GM18861 (cell line): Measurements from ENCODE around the gene ADGRF5.

ENCODE experiments used
- ATAC-seq: cut with Tn5 transposase; IDR thresholded peaks from one replicate; pipeline ENCODE4 v1.9.1; 2021; ENCODE audit not compliant: unreplicated experiment

Gene ADGRF5, protein sequence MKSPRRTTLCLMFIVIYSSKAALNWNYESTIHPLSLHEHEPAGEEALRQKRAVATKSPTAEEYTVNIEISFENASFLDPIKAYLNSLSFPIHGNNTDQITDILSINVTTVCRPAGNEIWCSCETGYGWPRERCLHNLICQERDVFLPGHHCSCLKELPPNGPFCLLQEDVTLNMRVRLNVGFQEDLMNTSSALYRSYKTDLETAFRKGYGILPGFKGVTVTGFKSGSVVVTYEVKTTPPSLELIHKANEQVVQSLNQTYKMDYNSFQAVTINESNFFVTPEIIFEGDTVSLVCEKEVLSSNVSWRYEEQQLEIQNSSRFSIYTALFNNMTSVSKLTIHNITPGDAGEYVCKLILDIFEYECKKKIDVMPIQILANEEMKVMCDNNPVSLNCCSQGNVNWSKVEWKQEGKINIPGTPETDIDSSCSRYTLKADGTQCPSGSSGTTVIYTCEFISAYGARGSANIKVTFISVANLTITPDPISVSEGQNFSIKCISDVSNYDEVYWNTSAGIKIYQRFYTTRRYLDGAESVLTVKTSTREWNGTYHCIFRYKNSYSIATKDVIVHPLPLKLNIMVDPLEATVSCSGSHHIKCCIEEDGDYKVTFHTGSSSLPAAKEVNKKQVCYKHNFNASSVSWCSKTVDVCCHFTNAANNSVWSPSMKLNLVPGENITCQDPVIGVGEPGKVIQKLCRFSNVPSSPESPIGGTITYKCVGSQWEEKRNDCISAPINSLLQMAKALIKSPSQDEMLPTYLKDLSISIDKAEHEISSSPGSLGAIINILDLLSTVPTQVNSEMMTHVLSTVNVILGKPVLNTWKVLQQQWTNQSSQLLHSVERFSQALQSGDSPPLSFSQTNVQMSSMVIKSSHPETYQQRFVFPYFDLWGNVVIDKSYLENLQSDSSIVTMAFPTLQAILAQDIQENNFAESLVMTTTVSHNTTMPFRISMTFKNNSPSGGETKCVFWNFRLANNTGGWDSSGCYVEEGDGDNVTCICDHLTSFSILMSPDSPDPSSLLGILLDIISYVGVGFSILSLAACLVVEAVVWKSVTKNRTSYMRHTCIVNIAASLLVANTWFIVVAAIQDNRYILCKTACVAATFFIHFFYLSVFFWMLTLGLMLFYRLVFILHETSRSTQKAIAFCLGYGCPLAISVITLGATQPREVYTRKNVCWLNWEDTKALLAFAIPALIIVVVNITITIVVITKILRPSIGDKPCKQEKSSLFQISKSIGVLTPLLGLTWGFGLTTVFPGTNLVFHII (N-terminal part only)

DNA sequence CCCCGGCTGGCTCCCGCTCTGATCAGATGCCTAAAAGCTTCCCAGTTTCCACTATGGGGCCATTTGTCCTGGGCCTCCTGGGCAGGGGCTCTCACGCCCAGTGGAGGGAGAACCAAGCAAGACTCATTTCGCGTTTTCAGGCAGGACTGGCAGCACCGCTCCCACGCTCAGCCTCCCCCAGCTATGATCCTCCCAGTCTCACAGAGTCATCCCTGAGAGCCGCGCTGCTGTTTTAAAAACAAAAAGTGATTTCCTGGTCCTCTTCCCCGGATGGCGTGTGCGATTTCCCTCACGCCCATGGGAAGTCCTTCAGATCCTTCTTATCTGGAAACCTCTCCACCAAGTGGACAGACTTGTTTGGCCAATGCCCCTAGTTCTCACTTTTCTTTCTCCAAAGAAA, at the start of gene ADGRF5:
ADGRF5 (minus strand) TSS at position 208 of the 400 bp plus-strand sequence. CDS start 15,176 bp downstream, outside the sequence.
- no peak for ATAC-seq

GRCh38 chr6:46969206-46969605, 47.5 kb upstream of the ADGRF5 start:
- no peak for ATAC-seq

DNA sequence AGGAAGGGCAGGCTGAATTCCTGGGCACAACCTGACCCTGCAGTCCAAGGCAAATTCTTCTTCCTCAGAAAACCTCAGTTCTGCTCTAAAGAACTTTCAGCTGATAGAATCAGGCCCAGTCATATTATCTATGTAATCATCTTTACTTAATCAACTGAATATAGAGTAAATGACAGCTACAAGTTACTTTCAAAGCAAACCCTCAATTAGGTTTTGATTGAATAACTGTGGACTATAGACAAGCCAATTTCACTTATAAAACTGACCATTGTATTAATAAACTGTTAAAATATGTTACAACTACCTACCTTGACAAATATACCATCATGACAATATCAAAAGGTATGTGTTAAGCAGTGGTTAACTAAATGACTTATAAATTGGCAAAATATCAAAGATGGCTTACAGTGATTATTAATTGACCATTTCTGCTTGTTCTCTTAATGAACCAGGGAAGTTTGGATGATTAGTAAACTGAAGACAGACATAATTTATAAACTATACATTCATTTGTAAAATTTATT, 46.1 kb upstream of the ADGRF5 start:
- ATAC-seq, result no peak

- no peak for ATAC-seq
These were observed 43.2 kb upstream of the ADGRF5 start for GRCh38 chr6:46964716-46965519.

DNA sequence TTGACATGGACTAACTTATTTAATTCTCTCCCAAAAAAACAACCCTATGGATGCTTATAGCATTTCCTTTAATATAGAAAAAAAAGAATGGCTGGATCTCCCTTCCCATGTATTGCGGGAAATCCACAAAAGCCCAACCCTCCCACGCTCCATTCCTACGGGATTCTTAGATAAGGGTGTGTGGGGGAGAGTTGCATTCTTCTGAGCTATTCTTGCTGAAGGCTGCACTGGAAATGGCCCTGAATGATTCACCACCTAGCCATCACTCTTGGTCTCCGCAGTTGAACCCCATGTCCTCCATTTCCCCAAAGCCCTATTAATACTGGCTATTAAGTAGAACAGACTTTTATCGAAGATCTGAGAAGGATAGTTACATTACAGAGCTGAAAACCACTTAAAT, 41.9 kb upstream of the ADGRF5 start:
- no peak for ATAC-seq

- ATAC-seq, result no peak
These were observed 41.3 kb upstream of the ADGRF5 start for GRCh38 chr6:46963039-46963438.

GRCh38 chr6:46961711-46962110, 40.0 kb upstream of the ADGRF5 start:
- ATAC-seq, result no peak

GRCh38 chr6:46961232-46961631, 39.5 kb upstream of the ADGRF5 start:
- ATAC-seq, result no peak

GRCh38 chr6:46959419-46959818, 37.7 kb upstream of the ADGRF5 start:
- no peak for ATAC-seq

DNA sequence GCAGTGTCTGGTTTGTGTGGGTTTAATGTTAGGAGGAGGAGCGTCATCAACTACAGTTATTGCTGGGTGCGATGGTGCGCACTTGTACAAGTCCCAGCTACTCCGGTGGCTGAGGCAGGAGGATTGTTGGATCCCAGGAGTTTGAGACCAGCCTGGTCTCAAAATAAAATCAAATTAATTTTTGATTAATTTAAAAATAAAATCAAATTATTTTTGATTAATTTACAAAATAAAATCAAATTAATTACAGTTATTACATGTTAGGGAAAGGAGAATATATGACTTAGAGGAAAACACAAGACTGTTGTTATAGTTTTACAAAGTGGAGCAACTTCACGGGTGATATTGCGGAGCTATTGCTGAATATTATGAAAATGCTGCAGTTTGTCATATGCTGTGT, 34.7 kb upstream of the ADGRF5 start:
- ATAC-seq, result no peak

GRCh38 chr6:46954837-46955451, 33.2 kb upstream of the ADGRF5 start:
- ATAC-seq, result no peak

GRCh38 chr6:46953921-46954320, 32.2 kb upstream of the ADGRF5 start:
- no peak for ATAC-seq

GRCh38 chr6:46949632-46950280, 28.0 kb upstream of the ADGRF5 start:
- ATAC-seq, result no peak

GRCh38 chr6:46948699-46949098, 27.0 kb upstream of the ADGRF5 start:
- ATAC-seq, result no peak

DNA sequence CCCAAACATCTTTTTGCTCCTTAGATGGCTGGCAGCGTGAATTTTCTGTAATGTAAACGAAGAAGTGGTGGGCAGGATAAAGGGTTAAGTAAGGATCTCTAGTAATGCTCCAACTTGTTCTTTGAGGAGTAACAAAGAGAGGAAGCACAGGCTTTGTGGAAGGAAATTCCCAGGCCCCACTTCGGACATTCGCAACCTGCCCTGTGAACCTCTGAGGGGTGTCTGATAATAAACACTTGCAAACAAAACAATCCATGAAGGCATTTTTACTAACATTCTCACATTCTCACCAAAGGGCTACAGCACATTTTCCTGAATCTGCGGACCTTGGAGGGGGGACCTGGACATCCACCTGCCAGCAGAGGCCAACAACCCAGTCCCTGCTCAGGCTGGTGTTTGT, 25.8 kb upstream of the ADGRF5 start:
- no peak for ATAC-seq

DNA sequence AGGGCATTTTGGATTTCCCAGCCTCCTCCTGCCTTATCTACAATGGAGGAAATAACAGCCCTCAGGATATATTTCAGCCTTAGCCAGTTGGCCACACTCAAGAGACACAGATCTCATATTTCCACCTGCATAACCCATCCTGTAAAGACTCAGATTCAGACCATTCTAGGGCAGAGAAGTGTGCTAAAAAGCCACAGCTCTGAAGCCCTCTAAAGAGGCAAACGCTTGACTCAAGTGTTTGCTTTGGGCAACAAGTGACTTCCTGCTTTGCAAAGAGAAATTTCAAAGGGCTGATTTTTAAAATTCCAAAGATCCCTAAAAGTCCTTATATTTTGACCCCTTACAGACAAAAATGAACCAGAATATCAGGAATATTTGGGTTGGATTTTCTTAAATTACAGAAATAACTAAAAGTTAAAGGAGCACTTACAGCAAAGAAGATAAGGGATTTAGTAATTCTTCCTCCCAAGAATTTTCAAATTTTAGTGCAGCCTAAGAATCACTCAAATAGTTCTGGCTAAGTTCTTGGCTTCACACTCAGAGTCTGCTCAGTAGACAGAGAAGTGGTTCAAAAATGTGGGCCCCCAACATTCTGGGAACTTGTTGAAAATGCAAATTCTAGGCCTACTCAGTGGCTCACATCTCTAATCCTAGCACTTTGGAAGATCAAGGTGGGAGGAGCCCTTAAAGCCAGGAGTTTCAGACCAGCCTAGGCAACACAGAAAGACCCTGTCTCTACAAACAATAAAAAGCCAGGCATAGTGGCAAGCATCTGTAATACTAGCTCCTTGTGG, 18.9 kb upstream of the ADGRF5 start:
- ATAC-seq, result no peak

DNA sequence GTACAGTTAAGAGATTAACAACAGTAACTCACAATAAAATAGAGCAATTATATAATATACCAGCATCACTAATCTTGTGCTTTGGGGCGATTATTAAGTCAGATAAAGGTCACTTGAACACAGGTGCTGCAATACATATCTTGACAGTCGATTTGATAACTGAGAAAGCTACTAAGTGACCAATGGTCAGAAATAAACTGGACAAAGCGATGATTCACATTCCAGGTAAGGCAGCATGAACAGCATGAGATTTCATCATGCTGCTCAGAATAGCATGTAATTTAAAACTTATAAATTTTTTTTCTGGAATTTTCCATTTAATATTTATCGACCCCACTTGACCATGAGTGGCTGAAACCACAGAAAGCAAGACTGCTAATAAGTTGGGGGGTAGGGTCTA, 15.9 kb upstream of the ADGRF5 start:
- no peak for ATAC-seq

DNA sequence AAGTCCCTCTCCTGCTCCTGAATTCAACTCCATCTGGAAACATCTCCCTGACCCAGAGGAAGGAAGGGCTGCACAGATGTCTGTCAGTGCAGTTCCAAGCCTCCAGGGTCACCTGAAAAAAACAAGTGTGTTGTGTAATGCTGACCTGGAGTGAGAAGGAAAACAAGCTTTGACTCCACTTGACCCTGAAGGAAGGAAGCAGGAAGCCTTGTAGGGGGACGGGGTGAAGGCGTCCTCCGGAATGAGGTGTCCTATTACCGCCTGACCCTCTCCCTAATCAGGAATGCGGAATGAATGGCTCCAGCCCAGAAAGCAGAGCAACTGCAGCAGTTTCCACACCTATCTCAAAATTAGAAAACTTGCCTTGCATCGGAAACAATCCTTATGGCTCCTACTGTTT, 13.9 kb upstream of the ADGRF5 start:
- no peak for ATAC-seq
